ENCODE measurements around the gene FAM200A.
"Not testable (repeated sequence)": the region's sequence is repeated elsewhere in the genome, so short reads cannot be mapped to it uniquely, and the experiment has no call there.

The FAM200A gene

GRCh38 chr7:99551767-99552463, at the start of gene FAM200A:
FAM200A (minus strand) TSS chr7:99552114; CDS start chr7:99548407, 3,707 bp downstream.
- DNase-seq (ENCODE audit: low read depth): no peak

- no peak for DNase-seq (ENCODE audit: low read depth)
Observed at GRCh38 chr7:99599836-99600235, 47.9 kb upstream of the FAM200A start.

- no peak for DNase-seq (ENCODE audit: low read depth)
Observed at GRCh38 chr7:99597762-99598501, 46.0 kb upstream of the FAM200A start, which contains the start of gene TMEM225B. TMEM225B (plus strand) TSS chr7:99598267; CDS start chr7:99604389, 6,122 bp downstream.

- no peak for DNase-seq (ENCODE audit: low read depth)
Observed at GRCh38 chr7:99596408-99596955, 44.6 kb upstream of the FAM200A start.

- DNase-seq (ENCODE audit: low read depth): no peak
Observed at GRCh38 chr7:99594948-99595745, 43.2 kb upstream of the FAM200A start.

- DNase-seq (ENCODE audit: low read depth): no peak
Observed at GRCh38 chr7:99588868-99589267, 37.0 kb upstream of the FAM200A start.

- not testable (repeated sequence) for DNase-seq (ENCODE audit: low read depth)
Observed at GRCh38 chr7:99580778-99581332, 28.9 kb upstream of the FAM200A start.

GRCh38 chr7:99579956-99580777, 28.3 kb upstream of the FAM200A start:
- DNase-seq (ENCODE audit: low read depth): no peak

GRCh38 chr7:99579281-99579955, 27.5 kb upstream of the FAM200A start:
- no peak for DNase-seq (ENCODE audit: low read depth)

- no peak for DNase-seq (ENCODE audit: low read depth)
Observed at GRCh38 chr7:99576251-99576650, 24.3 kb upstream of the FAM200A start.

- DNase-seq (ENCODE audit: low read depth): no peak
Observed at GRCh38 chr7:99573257-99573656, 21.3 kb upstream of the FAM200A start.

GRCh38 chr7:99571768-99572167, 19.9 kb upstream of the FAM200A start:
- no peak for DNase-seq (ENCODE audit: low read depth)

GRCh38 chr7:99568770-99569169, 16.9 kb upstream of the FAM200A start:
- not testable (repeated sequence) for DNase-seq (ENCODE audit: low read depth)

- DNase-seq (ENCODE audit: low read depth): no peak
Observed at GRCh38 chr7:99563650-99564049, 11.7 kb upstream of the FAM200A start.

GRCh38 chr7:99562832-99563231, 10.9 kb upstream of the FAM200A start:
- DNase-seq (ENCODE audit: low read depth): peak; percentile 94

GRCh38 chr7:99562114-99562784, 10.3 kb upstream of the FAM200A start:
- no peak for DNase-seq (ENCODE audit: low read depth)

- no peak for DNase-seq (ENCODE audit: low read depth)
Observed at GRCh38 chr7:99561737-99562051, 9.8 kb upstream of the FAM200A start.

- DNase-seq (ENCODE audit: low read depth): no peak
Observed at GRCh38 chr7:99560834-99561736, 9.2 kb upstream of the FAM200A start.
